Right cardiac atrium (tissue), 5 donors: ENCODE data around the gene UBL4B. TPM values are rescaled to one million over a fixed set of nuclear protein-coding genes. Genes with fewer than 3 reads are reported as not detected.

Source experiments
- ATAC-seq, 2 donors: fragments of 200-7000 bp; cut with Tn5 transposase; one replicate each; pipeline versions ENCODE4 v1.8.0 to v1.9.1; 2020; ENCODE audit warnings: moderate library complexity in 2 of 2, mild to moderate bottlenecking in 1 of 2
- DNase-seq, 3 donors: peaks; one replicate each; pipeline ENCODE4 v3.0.0-alpha.2; 2020
- H3K27ac ChIP-seq: one replicate; pipeline ENCODE4 v1.5.1; 2013; ENCODE audit warnings: mild to moderate bottlenecking, low read length, control low read depth, moderate library complexity
- H3K27me3 ChIP-seq: one replicate; pipeline ENCODE4 v1.6.1; 2013; ENCODE audit not compliant: control insufficient read depth, insufficient read depth
- H3K4me1 ChIP-seq: one replicate; pipeline ENCODE4 v1.6.1; 2013; ENCODE audit warnings: low read length; ENCODE audit not compliant: control insufficient read depth, insufficient read depth
- H3K4me3 ChIP-seq: one replicate; pipeline ENCODE4 v1.5.1; 2013; ENCODE audit warnings: low read length, control low read depth
- H3K9me3 ChIP-seq: one replicate; pipeline ENCODE4 v1.6.1; 2013; ENCODE audit warnings: low read length; ENCODE audit not compliant: control insufficient read depth
- WGBS: extraction: QIAGEN DNeasy Blood & Tissue Kit; methylation state at CpG from one replicate; pipeline ENCODE4 v1.1.7; 2013; 5-methylcytosine and 5-hydroxymethylcytosine counted together
- intact Hi-C, 4 donors: fragments of 100-400 bp; cut with DNase I; formaldehyde crosslinking; loops; one replicate each; pipeline versions ENCODE4 v1.11.0 to v1.14.0; 2022 to 2023
- long read RNA-seq, 4 donors: library from polyadenylated mRNA; unstranded; transcript quantifications; one replicate each; pipeline ENCODE4 v2.0.0, GENCODE V29; 2020 to 2021
- polyA plus RNA-seq: library from polyadenylated mRNA; stranded (reverse); fragments of 200-250 nt; gene quantifications from one replicate; pipeline ENCODE4 v1.2.3, GENCODE V29; 2013
- total RNA-seq, 4 donors: library from RNA; stranded (reverse); fragmentation: NEBNext Ultra II Directional; extraction: Animal tissue kit (Norgen Biotek cat#: 25700); gene quantifications; one replicate each; pipeline ENCODE4 v1.2.1, GENCODE V29; 2021
- donor health status: healthy with polysubstance abuse.
- donor health status: DM: no; HTN: yes; CAD: no.
- donor health status: DM: no; HTN: no; CAD: no.
- donor health status: DM: no; HTN: yes; CAD: no; lungs with severe emphysema.
- donor health status: DM: yes; HTN: yes; CAD: no.

Gene UBL4B
- total RNA-seq (not detected), polyA plus RNA-seq (not detected)
- long read RNA-seq, donor 1 = 0 reads
- long read RNA-seq, donor 2 = 0 reads
- long read RNA-seq, donor 3 = 0 reads
- long read RNA-seq, donor 4 = 0 reads

- intact Hi-C loops = no loop called here
- H3K4me3 ChIP-seq = no peak within 1 kb of the TSS
- H3K4me1 ChIP-seq = no peaks in the 10 kb centered on the region
- 74% methylated on average over 5 of the region's 5 CpGs for WGBS
- no peak within 1 kb of the TSS for H3K27ac ChIP-seq
- ATAC-seq (no peak), DNase-seq (no peak)
- H3K9me3 ChIP-seq = no peaks in the 10 kb centered on the region
- H3K27me3 ChIP-seq = no peaks in the 10 kb centered on the region
Observed at GRCh38 chr1:110112143-110112542, at the start of gene UBL4B. Gene UBL4B, plus strand, starts transcription at chr1:110112443. Its CDS starts 92 bp downstream, at chr1:110112535.

- WGBS = 76% methylated on average over 2 of the region's 2 CpGs
- ATAC-seq = no peak
- H3K9me3 ChIP-seq = no peaks in the 10 kb centered on the region
- H3K27me3 ChIP-seq = no peaks in the 10 kb centered on the region
- H3K4me3 ChIP-seq = no peak overlapping the region
- no peak overlapping the region for H3K27ac ChIP-seq
- H3K4me1 ChIP-seq = no peaks in the 10 kb centered on the region
- DNase-seq = no peak
- intact Hi-C loops = no loop called here
Observed at GRCh38 chr1:110062612-110063011, 49.6 kb upstream of the UBL4B start.

GRCh38 chr1:110063781-110064180, 48.5 kb upstream of the UBL4B start:
- no peaks in the 10 kb centered on the region for H3K27me3 ChIP-seq
- intact Hi-C loops = no loop called here
- ATAC-seq = no peak
- peak in 1 of 3 donors; percentile 37 for DNase-seq
- H3K27ac ChIP-seq = no peak overlapping the region
- H3K9me3 ChIP-seq = no peaks in the 10 kb centered on the region
- 85% methylated on average over 4 of the region's 4 CpGs for WGBS
- H3K4me1 ChIP-seq = no peaks in the 10 kb centered on the region
- no peak overlapping the region for H3K4me3 ChIP-seq

GRCh38 chr1:110064576-110065337, 47.5 kb upstream of the UBL4B start:
- Histone ChIP-seq H3K4me3 (no peak overlapping the region), H3K9me3 (no peaks in the 10 kb centered on the region), H3K27ac (no peak overlapping the region), H3K4me1 (no peaks in the 10 kb centered on the region), H3K27me3 (no peaks in the 10 kb centered on the region)
- intact Hi-C loops = no loop called here
- 86% methylated on average over 18 of the region's 18 CpGs for WGBS
- DNase-seq (peak in 1 of 3 donors; percentile 32), ATAC-seq (no peak)

- Histone ChIP-seq H3K4me1 (no peaks in the 10 kb centered on the region), H3K27me3 (no peaks in the 10 kb centered on the region), H3K4me3 (no peak overlapping the region), H3K27ac (no peak overlapping the region), H3K9me3 (no peaks in the 10 kb centered on the region)
- WGBS = 89% methylated on average over 5 of the region's 5 CpGs
- ATAC-seq (no peak), DNase-seq (no peak)
- intact Hi-C loops = no loop called here
Observed at GRCh38 chr1:110065841-110066240, 46.4 kb upstream of the UBL4B start.

- Histone ChIP-seq H3K27me3 (no peaks in the 10 kb centered on the region), H3K27ac (no peak overlapping the region), H3K4me3 (no peak overlapping the region), H3K4me1 (no peaks in the 10 kb centered on the region), H3K9me3 (no peaks in the 10 kb centered on the region)
- 59% methylated on average over 23 of the region's 23 CpGs for WGBS
- ATAC-seq = no peak
- DNase-seq = no peak
- intact Hi-C loops = no loop called here
Observed at GRCh38 chr1:110067479-110067892, 44.8 kb upstream of the UBL4B start.

- Histone ChIP-seq H3K4me1 (no peaks in the 10 kb centered on the region), H3K27me3 (no peaks in the 10 kb centered on the region), H3K4me3 (no peak overlapping the region), H3K9me3 (no peaks in the 10 kb centered on the region), H3K27ac (no peak overlapping the region)
- ATAC-seq = peak in 1 of 2 donors; percentile 10
- intact Hi-C loops = no loop called here
- 16% methylated on average over 68 of the region's 68 CpGs for WGBS
- no peak for DNase-seq
Observed at GRCh38 chr1:110067893-110068645, 44.2 kb upstream of the UBL4B start.

GRCh38 chr1:110068646-110069403, 43.4 kb upstream of the UBL4B start:
- DNase-seq (no peak), ATAC-seq (peak in 1 of 2 donors; percentile 25)
- no peaks in the 10 kb centered on the region for H3K4me1 ChIP-seq
- WGBS = 8% methylated on average over 68 of the region's 68 CpGs
- intact Hi-C loops = no loop called here
- no peak overlapping the region for H3K4me3 ChIP-seq
- no peak overlapping the region for H3K27ac ChIP-seq
- no peaks in the 10 kb centered on the region for H3K9me3 ChIP-seq
- H3K27me3 ChIP-seq = no peaks in the 10 kb centered on the region

- no peak for DNase-seq
- peak overlapping the region; percentile 40 for H3K4me3 ChIP-seq
- intact Hi-C loops = no loop called here
- no peaks in the 10 kb centered on the region for H3K27me3 ChIP-seq
- no peaks in the 10 kb centered on the region for H3K4me1 ChIP-seq
- H3K27ac ChIP-seq = no peak overlapping the region
- peak; percentile 15 to 20 for ATAC-seq
- WGBS = 29% methylated on average over 64 of the region's 64 CpGs
- no peaks in the 10 kb centered on the region for H3K9me3 ChIP-seq
Observed at GRCh38 chr1:110069404-110070281, 42.6 kb upstream of the UBL4B start.

- no peaks in the 10 kb centered on the region for H3K4me1 ChIP-seq
- H3K9me3 ChIP-seq = no peaks in the 10 kb centered on the region
- ATAC-seq = no peak
- DNase-seq = peak in 1 of 3 donors; percentile 58
- intact Hi-C loops = no loop called here
- WGBS = 6% methylated on average over 52 of the region's 52 CpGs
- H3K27ac ChIP-seq = no peak overlapping the region
- no peaks in the 10 kb centered on the region for H3K27me3 ChIP-seq
- peak overlapping the region; percentile 40 for H3K4me3 ChIP-seq
Observed at GRCh38 chr1:110070282-110070669, 42.0 kb upstream of the UBL4B start.
